Memory B cell (primary cell): Measurements from ENCODE around the gene LDLRAD4.
A peak's percentile ranks its signal among the peaks of the same experiment; 100 is the strongest.

ENCODE experiments used
- ATAC-seq: fragments of 150-1000 bp; cut with Tn5 transposase; 2 replicates; pipeline ENCODE4 v1.10.0; 2021; ENCODE audit warnings: low read depth, mild to moderate bottlenecking, moderate library complexity
- DNase-seq, 2 donors: peaks; one replicate each; pipeline ENCODE4 v3.0.0; 2022; ENCODE audit warnings: low spot score in 2 of 2
- H3K27ac Mint-ChIP-seq: one replicate; pipeline ENCODE4 v1.8.0; 2022; ENCODE audit warnings: mild to moderate bottlenecking, moderate library complexity, mixed read lengths
- H3K27me3 Mint-ChIP-seq: one replicate; pipeline ENCODE4 v1.8.0; 2022; ENCODE audit warnings: mixed read lengths
- H3K36me3 Mint-ChIP-seq: one replicate; pipeline ENCODE4 v1.8.0; 2022; ENCODE audit warnings: mild to moderate bottlenecking, mixed read lengths
- H3K4me1 Mint-ChIP-seq: one replicate; pipeline ENCODE4 v1.8.0; 2022; ENCODE audit warnings: mixed read lengths
- H3K4me3 Mint-ChIP-seq: one replicate; pipeline ENCODE4 v1.8.0; 2022; ENCODE audit warnings: mild to moderate bottlenecking, moderate library complexity, mixed read lengths
- H3K9me3 Mint-ChIP-seq: one replicate; pipeline ENCODE4 v1.8.0; 2022; ENCODE audit warnings: mixed read lengths

The LDLRAD4 gene

DNA sequence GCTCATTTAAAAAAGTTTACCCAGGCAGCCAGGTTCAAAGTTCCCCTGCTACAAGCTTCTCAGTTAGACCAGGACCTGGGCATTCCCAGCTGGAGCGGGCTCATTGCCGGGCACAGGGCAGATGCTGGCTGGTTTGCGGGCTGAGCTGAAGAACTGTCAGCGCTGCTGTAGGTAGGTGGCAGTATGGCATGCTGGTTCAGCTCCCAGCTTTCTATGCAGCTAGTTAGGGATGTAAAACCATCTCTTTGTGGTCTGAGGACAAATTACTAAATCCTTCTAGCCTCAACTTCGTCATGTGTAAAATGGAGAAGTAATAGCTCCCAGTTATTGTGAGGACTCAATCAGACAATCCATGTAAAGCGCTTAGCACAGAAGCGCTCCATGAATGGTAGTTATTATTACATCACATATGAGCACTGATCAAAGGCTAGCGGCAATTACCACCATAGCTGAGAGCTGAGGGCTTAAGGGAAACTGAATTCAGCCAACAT, 2.4 kb upstream of the LDLRAD4 start:
- DNase-seq (peak in 1 of 2 donors; percentile 25), ATAC-seq (peak; percentile 53)
- peaks cover 32% of the 10 kb centered on the region for H3K27me3 Mint-ChIP-seq
- no peaks in the 10 kb centered on the region for H3K36me3 Mint-ChIP-seq
- H3K4me3 Mint-ChIP-seq = peak overlapping the region; percentile 87
- peaks cover 7% of the 10 kb centered on the region for H3K4me1 Mint-ChIP-seq
- H3K9me3 Mint-ChIP-seq = no peaks in the 10 kb centered on the region
- H3K27ac Mint-ChIP-seq = peak overlapping the region; percentile 35

DNA sequence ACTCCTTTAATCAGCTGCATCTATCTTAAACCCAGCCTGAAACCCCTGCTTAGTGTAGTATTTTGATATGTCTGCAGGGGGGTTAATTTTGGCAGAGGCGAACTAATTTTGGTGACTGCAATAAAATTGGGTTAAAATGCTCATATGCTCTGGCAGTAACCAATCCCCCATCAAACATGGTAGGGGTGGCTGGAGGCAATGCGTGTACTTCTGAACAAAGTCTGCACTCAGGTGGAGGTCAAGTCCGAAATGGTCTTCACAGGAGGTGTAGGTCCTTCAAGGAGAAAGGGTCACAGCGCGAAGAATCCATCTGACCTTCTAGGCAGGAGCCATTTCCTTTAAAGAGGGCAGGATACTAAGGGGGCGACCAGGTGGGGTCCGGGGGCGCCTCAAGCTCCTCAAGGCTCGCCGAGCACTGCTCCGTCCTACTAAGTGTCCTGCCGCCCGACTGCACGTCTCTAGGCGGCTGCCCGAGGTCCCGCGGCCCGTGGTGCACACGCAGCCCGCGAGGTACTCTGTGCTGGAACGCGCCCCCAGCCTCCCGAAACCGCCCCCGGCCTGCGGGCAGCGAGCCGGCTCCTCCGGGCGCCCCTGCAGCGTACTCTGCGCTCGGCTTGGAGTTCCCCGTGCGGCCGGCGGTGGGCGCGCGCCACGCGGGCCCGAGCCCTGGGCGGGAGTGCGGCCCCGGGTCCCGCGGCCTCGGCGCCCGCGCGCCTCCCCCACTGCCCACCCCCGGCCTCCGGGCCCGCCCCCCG, 1.7 kb upstream of the LDLRAD4 start:
- Mint-ChIP-seq H3K4me3 (peak overlapping the region; percentile 87), H3K4me1 (peaks cover 7% of the 10 kb centered on the region), H3K27ac (peak overlapping the region; percentile 35), H3K36me3 (no peaks in the 10 kb centered on the region), H3K27me3 (peaks cover 29% of the 10 kb centered on the region), H3K9me3 (no peaks in the 10 kb centered on the region)
- DNase-seq (peak; percentile 36 to 57), ATAC-seq (peak; percentile 70)

DNA sequence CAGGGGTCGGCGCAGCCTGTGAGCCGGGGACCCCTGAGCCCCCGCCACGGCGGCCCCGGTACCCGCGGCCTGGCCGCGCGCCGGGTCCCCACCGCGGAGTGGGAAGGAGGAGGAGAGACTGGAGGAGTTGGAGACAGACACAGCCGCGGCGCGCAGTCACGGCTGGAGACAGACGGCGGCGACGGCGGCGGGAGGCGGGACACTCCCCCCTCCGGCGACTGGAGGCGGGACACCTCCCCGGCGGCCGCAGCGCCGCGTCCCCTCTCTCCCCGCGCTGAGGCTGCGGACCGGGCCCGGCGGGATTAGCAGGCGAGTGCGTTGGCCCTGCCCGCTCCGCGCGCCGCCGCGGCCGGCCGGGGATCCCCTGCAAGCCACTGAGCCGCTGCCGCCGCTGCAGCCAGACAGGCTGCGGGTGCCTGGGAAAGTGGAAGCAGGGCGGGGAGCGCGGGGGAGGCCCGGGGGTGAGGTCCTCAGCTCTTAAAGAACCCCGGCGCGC, 1.0 kb upstream of the LDLRAD4 start:
- Mint-ChIP-seq H3K36me3 (no peaks in the 10 kb centered on the region), H3K27me3 (peaks cover 28% of the 10 kb centered on the region), H3K27ac (no peak overlapping the region), H3K4me1 (peaks cover 7% of the 10 kb centered on the region), H3K4me3 (peak overlapping the region; percentile 34), H3K9me3 (no peaks in the 10 kb centered on the region)
- ATAC-seq (peak; percentile 65), DNase-seq (peak; percentile 34 to 62)

- H3K36me3 Mint-ChIP-seq = no peaks in the 10 kb centered on the region
- peaks cover 7% of the 10 kb centered on the region for H3K4me1 Mint-ChIP-seq
- no peak overlapping the region for H3K4me3 Mint-ChIP-seq
- H3K9me3 Mint-ChIP-seq = no peaks in the 10 kb centered on the region
- ATAC-seq (no peak), DNase-seq (peak in 1 of 2 donors; percentile 23)
- peaks cover 25% of the 10 kb centered on the region for H3K27me3 Mint-ChIP-seq
- no peak overlapping the region for H3K27ac Mint-ChIP-seq
These were observed 591 bp upstream of the LDLRAD4 start for GRCh38 chr18:13217971-13218367.

GRCh38 chr18:13218997-13219396, 437 bp downstream of the LDLRAD4 start:
- peaks cover 23% of the 10 kb centered on the region for H3K27me3 Mint-ChIP-seq
- no peaks in the 10 kb centered on the region for H3K36me3 Mint-ChIP-seq
- DNase-seq = no peak
- peak overlapping the region; percentile 28 for H3K4me3 Mint-ChIP-seq
- peaks cover 7% of the 10 kb centered on the region for H3K4me1 Mint-ChIP-seq
- no peaks in the 10 kb centered on the region for H3K9me3 Mint-ChIP-seq
- ATAC-seq = no peak
- H3K27ac Mint-ChIP-seq = no peak overlapping the region

DNA sequence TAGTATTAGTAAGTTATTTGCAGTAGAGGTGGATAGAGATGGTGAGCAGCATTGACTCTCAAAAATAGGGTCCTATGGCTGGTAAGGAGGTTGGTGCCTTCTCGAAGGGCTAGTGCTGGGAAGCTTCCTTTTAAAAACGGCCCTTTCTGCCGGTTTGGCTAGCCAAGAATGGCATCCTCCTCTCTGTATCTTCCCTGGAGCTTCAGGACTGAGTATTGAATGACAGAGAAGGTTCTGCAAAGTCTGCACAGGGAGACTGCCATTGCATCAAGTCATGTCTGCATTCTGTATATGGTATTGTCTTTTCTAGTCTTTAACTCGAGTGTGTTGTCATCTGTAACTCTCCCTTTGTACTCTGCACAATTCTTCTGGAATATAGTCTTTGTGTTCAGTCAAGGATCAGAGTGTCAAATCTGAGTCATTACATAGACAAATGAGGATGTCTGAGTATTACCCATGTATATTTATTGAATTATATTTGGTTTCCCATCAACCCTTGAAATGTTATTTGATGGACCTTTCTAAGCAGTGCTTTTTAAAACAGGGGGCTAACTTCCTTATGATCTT, 1.1 kb downstream of the LDLRAD4 start:
- Mint-ChIP-seq H3K4me1 (peaks cover 7% of the 10 kb centered on the region), H3K36me3 (no peaks in the 10 kb centered on the region), H3K27me3 (peaks cover 21% of the 10 kb centered on the region), H3K27ac (no peak overlapping the region), H3K4me3 (peak overlapping the region; percentile 49), H3K9me3 (no peaks in the 10 kb centered on the region)
- ATAC-seq = no peak
- DNase-seq = no peak

DNA sequence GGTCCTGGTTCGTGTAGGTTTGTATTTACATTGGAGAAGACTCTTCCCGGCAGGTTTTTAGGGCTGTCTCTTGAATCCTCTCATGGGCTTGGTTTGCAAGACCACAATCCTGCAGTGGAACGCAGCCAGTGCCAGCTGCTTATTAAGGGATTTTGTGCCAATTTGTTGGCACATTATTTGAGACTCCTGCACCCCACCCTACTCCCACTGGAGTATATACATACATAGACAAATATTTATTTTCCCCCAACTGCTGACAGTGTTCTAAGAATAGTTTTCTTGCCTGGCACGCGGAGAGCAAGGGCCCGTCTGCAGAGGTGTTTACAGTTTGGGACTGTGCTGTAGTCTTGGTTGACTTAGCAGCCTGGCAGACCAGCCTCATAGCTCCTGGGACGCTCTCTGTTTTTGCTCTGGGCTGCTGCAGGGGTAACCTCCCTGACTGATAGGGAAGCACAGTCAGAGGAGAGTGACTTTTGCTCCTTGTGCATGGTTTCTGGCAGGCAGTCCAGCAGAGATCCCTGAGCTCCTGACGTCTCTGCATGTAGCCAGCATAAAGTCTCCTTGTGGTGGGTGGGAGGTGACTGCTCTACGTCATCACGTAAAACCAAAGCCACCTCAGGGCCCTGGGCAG, 1.9 kb downstream of the LDLRAD4 start:
- H3K27ac Mint-ChIP-seq = no peak overlapping the region
- H3K36me3 Mint-ChIP-seq = no peaks in the 10 kb centered on the region
- H3K4me3 Mint-ChIP-seq = no peak overlapping the region
- ATAC-seq (no peak), DNase-seq (no peak)
- H3K4me1 Mint-ChIP-seq = peaks cover 7% of the 10 kb centered on the region
- H3K27me3 Mint-ChIP-seq = peaks cover 19% of the 10 kb centered on the region
- H3K9me3 Mint-ChIP-seq = no peaks in the 10 kb centered on the region

GRCh38 chr18:13221869-13222855, 3.6 kb downstream of the LDLRAD4 start:
- ATAC-seq (no peak), DNase-seq (no peak)
- no peak overlapping the region for H3K4me3 Mint-ChIP-seq
- H3K27ac Mint-ChIP-seq = no peak overlapping the region
- no peaks in the 10 kb centered on the region for H3K36me3 Mint-ChIP-seq
- H3K4me1 Mint-ChIP-seq = no peaks in the 10 kb centered on the region
- H3K9me3 Mint-ChIP-seq = no peaks in the 10 kb centered on the region
- H3K27me3 Mint-ChIP-seq = peaks cover 18% of the 10 kb centered on the region

- Mint-ChIP-seq H3K36me3 (no peaks in the 10 kb centered on the region), H3K27ac (no peak overlapping the region)
These were observed 4.3 kb downstream of the LDLRAD4 start for GRCh38 chr18:13222856-13223281.

GRCh38 chr18:13223311-13224143, 5.0 kb downstream of the LDLRAD4 start:
- Mint-ChIP-seq H3K27ac (no peak overlapping the region), H3K27me3 (peaks cover 18% of the 10 kb centered on the region), H3K4me1 (no peaks in the 10 kb centered on the region), H3K9me3 (no peaks in the 10 kb centered on the region), H3K36me3 (no peaks in the 10 kb centered on the region), H3K4me3 (no peak overlapping the region)
- no peak for ATAC-seq
- DNase-seq = no peak

More at GRCh38 chr18:13222856-13223281, 4.3 kb downstream of the LDLRAD4 start:
- Mint-ChIP-seq H3K27me3 (peaks cover 18% of the 10 kb centered on the region), H3K4me1 (no peaks in the 10 kb centered on the region), H3K4me3 (no peak overlapping the region), H3K9me3 (no peaks in the 10 kb centered on the region)
- ATAC-seq (no peak), DNase-seq (no peak)

DNA sequence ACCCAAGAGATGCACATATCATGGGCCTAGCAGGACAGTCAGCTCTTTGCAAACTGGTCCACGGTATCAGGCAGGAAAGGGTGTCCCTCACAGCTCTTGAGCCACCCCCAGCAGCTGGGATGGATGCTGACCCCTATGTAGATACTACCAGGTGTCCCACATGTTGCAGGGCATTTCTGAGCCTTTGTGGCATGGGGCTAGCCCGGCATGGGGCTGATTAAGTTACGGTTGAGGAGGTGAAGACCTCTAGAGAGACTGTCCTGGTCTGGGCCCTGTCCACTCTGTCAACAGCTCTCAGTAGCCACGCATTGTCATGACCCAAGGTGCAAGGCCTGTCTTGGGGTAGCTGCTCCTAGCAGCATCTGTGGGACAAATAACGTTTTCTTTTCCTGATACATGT, 6.7 kb downstream of the LDLRAD4 start:
- no peak overlapping the region for H3K4me3 Mint-ChIP-seq
- H3K27me3 Mint-ChIP-seq = peaks cover 14% of the 10 kb centered on the region
- H3K4me1 Mint-ChIP-seq = no peaks in the 10 kb centered on the region
- H3K36me3 Mint-ChIP-seq = no peaks in the 10 kb centered on the region
- no peak overlapping the region for H3K27ac Mint-ChIP-seq
- ATAC-seq = no peak
- no peak for DNase-seq
- no peaks in the 10 kb centered on the region for H3K9me3 Mint-ChIP-seq

DNA sequence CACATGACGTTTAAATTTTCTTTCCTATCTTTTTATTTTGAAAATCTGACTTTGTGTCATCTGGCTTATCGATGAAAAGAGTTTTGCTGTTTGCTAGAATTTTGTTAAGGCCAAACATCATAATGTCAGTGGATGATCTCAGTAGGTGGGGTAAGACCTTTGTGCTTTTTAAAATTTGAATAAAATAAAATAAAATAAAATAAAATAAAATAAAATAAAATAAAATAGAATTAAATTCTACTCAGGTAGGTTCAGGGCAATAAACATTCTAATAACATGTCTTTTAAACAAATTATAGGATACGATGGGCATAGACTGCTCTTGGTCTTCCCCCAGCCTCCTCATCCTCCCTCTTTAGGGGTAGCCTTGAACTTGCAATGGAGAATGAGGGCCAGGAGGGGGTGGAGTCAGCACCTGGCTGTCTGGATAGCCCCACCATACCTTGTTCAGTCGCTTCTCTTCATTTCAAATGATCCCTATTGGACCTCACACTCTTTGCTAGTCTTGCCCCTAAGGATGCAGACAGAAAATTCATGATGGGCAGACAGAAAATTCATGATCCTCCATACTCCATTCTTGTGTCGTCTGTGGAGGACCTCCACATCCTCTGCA, 8.1 kb downstream of the LDLRAD4 start:
- no peaks in the 10 kb centered on the region for H3K4me1 Mint-ChIP-seq
- peaks cover 5% of the 10 kb centered on the region for H3K27me3 Mint-ChIP-seq
- no peaks in the 10 kb centered on the region for H3K36me3 Mint-ChIP-seq
- H3K4me3 Mint-ChIP-seq = no peak overlapping the region
- ATAC-seq (no peak), DNase-seq (no peak)
- H3K27ac Mint-ChIP-seq = no peak overlapping the region
- H3K9me3 Mint-ChIP-seq = no peaks in the 10 kb centered on the region
